Measurements from ENCODE around the gene FSD2.

DNA sequence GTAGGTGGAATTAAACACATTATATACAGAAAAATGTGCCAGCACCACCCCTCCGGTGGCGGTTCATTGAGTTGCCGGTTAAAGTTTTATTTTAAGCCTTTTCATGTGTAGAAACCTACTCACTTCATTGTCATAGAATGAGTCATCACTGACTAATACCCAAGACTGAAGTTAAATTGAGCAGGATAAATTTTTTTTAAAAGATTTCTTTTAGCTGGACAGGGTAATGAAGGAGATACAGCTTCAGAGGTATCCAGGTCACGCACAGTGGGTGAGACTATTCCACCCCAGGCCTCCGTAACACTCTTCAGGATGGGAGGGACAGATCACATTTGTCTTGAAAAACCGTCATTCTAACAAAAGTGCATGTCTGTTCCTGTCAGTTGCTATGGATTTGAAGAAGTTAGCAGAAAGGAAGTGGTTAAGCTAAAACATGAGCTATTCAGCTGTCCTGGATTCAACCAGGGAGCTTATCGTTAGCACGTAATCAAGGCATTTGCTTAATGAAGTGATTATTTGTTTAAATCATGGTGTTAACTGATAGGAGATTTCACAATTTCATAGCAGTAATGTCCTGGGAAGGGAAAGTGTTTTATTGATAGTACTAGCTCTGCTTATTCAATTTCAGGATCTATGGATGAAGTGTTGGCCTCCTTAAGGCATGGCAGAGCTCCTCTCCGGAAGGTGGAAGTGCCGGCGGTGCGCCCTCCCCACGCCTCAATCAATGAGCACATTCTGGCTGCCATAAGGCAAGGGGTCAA is 26.9 kb upstream of the FSD2 start:
- TF ChIP-seq CTCF (conservative IDR thresholded peaks at IDR 0.05) (no peak), ZFX (IDR thresholded peaks at IDR 0.05) (no peak)

Data from C4-2B (cell line).